ENCODE data around the gene SSH3. TPM values are rescaled to one million over a fixed set of nuclear protein-coding genes. Genes with fewer than 3 reads are reported as not detected.

SSH3 gene
- polyA plus RNA-seq, 1 donor from 2014 or later = 0.89 TPM

DNA sequence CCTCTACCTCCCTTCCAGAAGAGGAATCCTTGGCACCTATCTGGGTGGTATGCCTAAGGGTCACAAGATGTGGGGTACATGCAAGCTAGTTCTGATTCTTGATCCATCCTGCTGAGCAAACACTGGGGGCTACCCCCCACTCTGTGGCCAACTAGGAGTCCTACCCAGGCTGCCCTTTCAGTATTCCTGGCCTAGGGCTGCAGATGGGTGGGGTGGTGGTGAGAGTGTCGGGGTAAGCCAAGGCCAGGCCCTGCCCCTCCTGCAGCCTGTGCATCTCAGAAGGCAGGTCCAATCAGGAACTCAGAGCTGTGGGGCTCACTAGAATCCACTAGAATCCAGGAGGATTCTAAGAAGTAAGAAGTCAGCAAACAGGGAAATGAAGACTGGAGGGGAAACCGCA, 10.9 kb downstream of the SSH3 start:
- H3K27me3 ChIP-seq (ENCODE audit: insufficient read depth, low read depth, low read length) = no peaks in the 10 kb centered on the region
- H4K20me1 ChIP-seq (ENCODE audit: insufficient read depth) = no peaks in the 10 kb centered on the region
- H3K36me3 ChIP-seq (ENCODE audit: insufficient read depth, low read length) = no peaks in the 10 kb centered on the region
- no peak overlapping the region for H3K4me2 ChIP-seq (ENCODE audit: low read length)
- H3K4me3 ChIP-seq (ENCODE audit: low read length) = no peak overlapping the region
- no peaks in the 10 kb centered on the region for H3K9me3 ChIP-seq (ENCODE audit: low read length)
- H3K9me2 ChIP-seq (ENCODE audit: insufficient read depth, low read length) = no peaks in the 10 kb centered on the region
- H3K9ac ChIP-seq (ENCODE audit: low read length) = no peak overlapping the region
- H3K79me2 ChIP-seq (replicated peaks; ENCODE audit: insufficient read depth, low read length) = peaks cover 10% of the 10 kb centered on the region
- no peaks in the 10 kb centered on the region for H3F3A ChIP-seq (ENCODE audit: insufficient read depth, low read length, poor library complexity, severe bottlenecking)
- no peak overlapping the region for H3K27ac ChIP-seq (ENCODE audit: low read length)
- TF ChIP-seq SMC3 (conservative IDR thresholded peaks at IDR 0.05; ENCODE audit: poor library complexity) = no peak
- no peak for TF ChIP-seq TAF1 (IDR thresholded peaks at IDR 0.05; ENCODE audit: low read depth)
- TF ChIP-seq MXI1 (conservative IDR thresholded peaks at IDR 0.05; ENCODE audit: poor library complexity, severe bottlenecking) = no peak
- no peak for TF ChIP-seq RAD21 (conservative IDR thresholded peaks at IDR 0.05)
- TF ChIP-seq EP300 (conservative IDR thresholded peaks at IDR 0.05; ENCODE audit: poor library complexity, severe bottlenecking) = no peak
- no peak for TF ChIP-seq POLR2AphosphoS5 (IDR thresholded peaks at IDR 0.05)
- TF ChIP-seq, protein P1, sequence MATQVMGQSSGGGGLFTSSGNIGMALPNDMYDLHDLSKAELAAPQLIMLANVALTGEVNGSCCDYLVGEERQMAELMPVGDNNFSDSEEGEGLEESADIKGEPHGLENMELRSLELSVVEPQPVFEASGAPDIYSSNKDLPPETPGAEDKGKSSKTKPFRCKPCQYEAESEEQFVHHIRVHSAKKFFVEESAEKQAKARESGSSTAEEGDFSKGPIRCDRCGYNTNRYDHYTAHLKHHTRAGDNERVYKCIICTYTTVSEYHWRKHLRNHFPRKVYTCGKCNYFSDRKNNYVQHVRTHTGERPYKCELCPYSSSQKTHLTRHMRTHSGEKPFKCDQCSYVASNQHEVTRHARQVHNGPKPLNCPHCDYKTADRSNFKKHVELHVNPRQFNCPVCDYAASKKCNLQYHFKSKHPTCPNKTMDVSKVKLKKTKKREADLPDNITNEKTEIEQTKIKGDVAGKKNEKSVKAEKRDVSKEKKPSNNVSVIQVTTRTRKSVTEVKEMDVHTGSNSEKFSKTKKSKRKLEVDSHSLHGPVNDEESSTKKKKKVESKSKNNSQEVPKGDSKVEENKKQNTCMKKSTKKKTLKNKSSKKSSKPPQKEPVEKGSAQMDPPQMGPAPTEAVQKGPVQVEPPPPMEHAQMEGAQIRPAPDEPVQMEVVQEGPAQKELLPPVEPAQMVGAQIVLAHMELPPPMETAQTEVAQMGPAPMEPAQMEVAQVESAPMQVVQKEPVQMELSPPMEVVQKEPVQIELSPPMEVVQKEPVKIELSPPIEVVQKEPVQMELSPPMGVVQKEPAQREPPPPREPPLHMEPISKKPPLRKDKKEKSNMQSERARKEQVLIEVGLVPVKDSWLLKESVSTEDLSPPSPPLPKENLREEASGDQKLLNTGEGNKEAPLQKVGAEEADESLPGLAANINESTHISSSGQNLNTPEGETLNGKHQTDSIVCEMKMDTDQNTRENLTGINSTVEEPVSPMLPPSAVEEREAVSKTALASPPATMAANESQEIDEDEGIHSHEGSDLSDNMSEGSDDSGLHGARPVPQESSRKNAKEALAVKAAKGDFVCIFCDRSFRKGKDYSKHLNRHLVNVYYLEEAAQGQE (IDR thresholded peaks at IDR 0.05; ENCODE audit: borderline replicate concordance) = no peak
- TF ChIP-seq, protein P2, sequence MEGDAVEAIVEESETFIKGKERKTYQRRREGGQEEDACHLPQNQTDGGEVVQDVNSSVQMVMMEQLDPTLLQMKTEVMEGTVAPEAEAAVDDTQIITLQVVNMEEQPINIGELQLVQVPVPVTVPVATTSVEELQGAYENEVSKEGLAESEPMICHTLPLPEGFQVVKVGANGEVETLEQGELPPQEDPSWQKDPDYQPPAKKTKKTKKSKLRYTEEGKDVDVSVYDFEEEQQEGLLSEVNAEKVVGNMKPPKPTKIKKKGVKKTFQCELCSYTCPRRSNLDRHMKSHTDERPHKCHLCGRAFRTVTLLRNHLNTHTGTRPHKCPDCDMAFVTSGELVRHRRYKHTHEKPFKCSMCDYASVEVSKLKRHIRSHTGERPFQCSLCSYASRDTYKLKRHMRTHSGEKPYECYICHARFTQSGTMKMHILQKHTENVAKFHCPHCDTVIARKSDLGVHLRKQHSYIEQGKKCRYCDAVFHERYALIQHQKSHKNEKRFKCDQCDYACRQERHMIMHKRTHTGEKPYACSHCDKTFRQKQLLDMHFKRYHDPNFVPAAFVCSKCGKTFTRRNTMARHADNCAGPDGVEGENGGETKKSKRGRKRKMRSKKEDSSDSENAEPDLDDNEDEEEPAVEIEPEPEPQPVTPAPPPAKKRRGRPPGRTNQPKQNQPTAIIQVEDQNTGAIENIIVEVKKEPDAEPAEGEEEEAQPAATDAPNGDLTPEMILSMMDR (IDR thresholded peaks at IDR 0.05; ENCODE audit: poor library complexity, severe bottlenecking) = no peak
- TF ChIP-seq EZH2 (IDR thresholded peaks at IDR 0.05; ENCODE audit: borderline replicate concordance, insufficient read depth, low read length, poor library complexity, severe bottlenecking) = no peak
- H2AFZ ChIP-seq (ENCODE audit: low read depth, low read length) = no peak overlapping the region

DNA sequence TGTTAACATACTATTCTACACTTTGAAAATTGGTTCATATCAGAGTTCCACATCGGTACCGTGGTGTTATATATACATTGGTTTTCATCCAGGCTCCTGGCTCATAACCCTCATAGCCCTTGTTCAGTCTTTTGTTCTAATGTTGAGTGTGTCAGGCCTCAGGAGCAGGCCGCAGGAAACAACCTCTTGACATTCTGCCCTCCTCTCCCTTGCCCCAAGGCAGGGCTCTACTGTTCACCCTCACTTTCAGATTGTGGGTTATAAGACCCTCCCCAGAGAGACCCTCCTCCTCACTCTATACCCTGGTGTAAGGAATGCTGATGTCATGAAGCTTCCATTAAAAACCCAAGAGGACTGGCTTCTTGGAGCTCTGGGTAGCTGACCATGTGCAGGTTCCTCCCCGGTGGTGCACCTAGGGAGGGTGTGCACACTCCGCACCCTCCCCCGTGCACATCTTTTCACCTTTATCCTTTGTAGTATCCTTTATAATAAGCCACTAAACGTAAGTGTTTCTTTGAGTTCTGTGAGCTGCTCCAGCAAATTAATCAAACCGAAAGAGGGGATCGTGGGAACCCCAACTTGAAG, 12.1 kb downstream of the SSH3 start:
- Histone ChIP-seq H3K27ac (ENCODE audit: low read length) (no peak overlapping the region), H3K79me2 (replicated peaks; ENCODE audit: insufficient read depth, low read length) (peaks cover 11% of the 10 kb centered on the region), H3F3A (ENCODE audit: insufficient read depth, low read length, poor library complexity, severe bottlenecking) (no peaks in the 10 kb centered on the region), H3K9me2 (ENCODE audit: insufficient read depth, low read length) (no peaks in the 10 kb centered on the region), H3K4me2 (ENCODE audit: low read length) (no peak overlapping the region), H3K36me3 (ENCODE audit: insufficient read depth, low read length) (no peaks in the 10 kb centered on the region), H3K27me3 (ENCODE audit: insufficient read depth, low read depth, low read length) (no peaks in the 10 kb centered on the region), H3K4me3 (ENCODE audit: low read length) (no peak overlapping the region), H3K9ac (ENCODE audit: low read length) (no peak overlapping the region), H3K9me3 (ENCODE audit: low read length) (no peaks in the 10 kb centered on the region), H2AFZ (ENCODE audit: low read depth, low read length) (no peak overlapping the region), H4K20me1 (ENCODE audit: insufficient read depth) (no peaks in the 10 kb centered on the region)
- TF ChIP-seq TAF1 (IDR thresholded peaks at IDR 0.05; ENCODE audit: low read depth) (no peak), EP300 (conservative IDR thresholded peaks at IDR 0.05; ENCODE audit: poor library complexity, severe bottlenecking) (no peak), POLR2AphosphoS5 (IDR thresholded peaks at IDR 0.05) (no peak), EZH2 (IDR thresholded peaks at IDR 0.05; ENCODE audit: borderline replicate concordance, insufficient read depth, low read length, poor library complexity, severe bottlenecking) (no peak), SMC3 (conservative IDR thresholded peaks at IDR 0.05; ENCODE audit: poor library complexity) (no peak), RAD21 (conservative IDR thresholded peaks at IDR 0.05) (no peak), MXI1 (conservative IDR thresholded peaks at IDR 0.05; ENCODE audit: poor library complexity, severe bottlenecking) (no peak)
- TF ChIP-seq, protein P2 (IDR thresholded peaks at IDR 0.05; ENCODE audit: poor library complexity, severe bottlenecking) = no peak
- TF ChIP-seq, protein P1 (IDR thresholded peaks at IDR 0.05; ENCODE audit: borderline replicate concordance) = no peak

Data from neural cell (in vitro differentiated cells).